Kidney epithelial cell (primary cell): ENCODE measurements around the gene FBLIM1. TPM values are rescaled to one million over a fixed set of nuclear protein-coding genes. Genes with fewer than 3 reads are reported as not detected.

Experiments used
- DNase-seq: peaks from one replicate; pipeline ENCODE4 v3.0.0-alpha.2; 2010; ENCODE audit warnings: low read depth
- H3K27me3 ChIP-seq: 2 replicates; pipeline ENCODE4 v1.6.0; 2011; ENCODE audit warnings: low read length; ENCODE audit not compliant: control insufficient read depth, insufficient read depth
- H3K36me3 ChIP-seq: 2 replicates; pipeline ENCODE4 v1.5.1; 2011; ENCODE audit warnings: low read length; ENCODE audit not compliant: control insufficient read depth, insufficient read depth
- H3K4me3 ChIP-seq: 2 replicates; pipeline ENCODE4 v1.5.1; 2011; ENCODE audit warnings: low read depth, mild to moderate bottlenecking, control low read depth, low read length
- CTCF ChIP-seq: IDR thresholded peaks from 2 replicates; pipeline ENCODE4 v1.5.1; 2011; ENCODE audit warnings: mild to moderate bottlenecking, moderate library complexity, low read length, control low read depth, inconsistent platforms; ENCODE audit not compliant: insufficient read depth, poor library complexity, severe bottlenecking
- total RNA-seq: library from RNA; depleted of rRNA; stranded (reverse); fragments of >200 nt; gene quantifications from 2 replicates; pipeline ENCODE4 v1.2.3, GENCODE V29; 2015

The FBLIM1 gene
- total RNA-seq, 1 donor from 2014 or later, result 364 TPM

DNA sequence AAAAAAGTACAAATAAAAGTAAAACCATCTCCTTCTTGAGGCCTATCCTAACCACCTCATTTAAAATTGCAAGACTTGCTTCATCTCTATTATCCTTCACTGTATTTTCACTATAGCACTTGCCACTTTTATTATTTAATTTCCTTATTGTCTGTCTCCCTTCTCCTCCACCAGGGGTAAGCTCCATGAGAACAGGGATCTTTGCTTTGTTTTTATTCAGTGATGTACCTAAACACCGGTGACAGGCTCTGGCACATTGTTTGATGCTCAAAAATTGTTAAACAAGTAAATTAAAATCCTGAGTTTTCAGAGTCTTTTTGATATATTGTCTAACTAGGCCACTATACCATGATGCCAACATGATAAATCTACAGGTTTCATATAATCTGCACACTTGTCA is 71.7 kb downstream of the FBLIM1 start:
- Histone ChIP-seq H3K27me3 (no peaks in the 10 kb centered on the region), H3K36me3 (no peaks in the 10 kb centered on the region), H3K4me3 (no peak overlapping the region)
- TF ChIP-seq CTCF, result no peak
- DNase-seq, result no peak

- Histone ChIP-seq H3K36me3 (no peaks in the 10 kb centered on the region), H3K27me3 (no peaks in the 10 kb centered on the region), H3K4me3 (no peak overlapping the region)
- no peak for TF ChIP-seq CTCF
- no peak for DNase-seq
Measured at GRCh38 chr1:15833069-15833679, 74.6 kb downstream of the FBLIM1 start.

- no peak for DNase-seq
- Histone ChIP-seq H3K27me3 (no peaks in the 10 kb centered on the region), H3K36me3 (no peaks in the 10 kb centered on the region), H3K4me3 (peak overlapping the region; percentile 80)
- TF ChIP-seq CTCF, result no peak
Measured at GRCh38 chr1:15833842-15834405, 75.3 kb downstream of the FBLIM1 start.

DNA sequence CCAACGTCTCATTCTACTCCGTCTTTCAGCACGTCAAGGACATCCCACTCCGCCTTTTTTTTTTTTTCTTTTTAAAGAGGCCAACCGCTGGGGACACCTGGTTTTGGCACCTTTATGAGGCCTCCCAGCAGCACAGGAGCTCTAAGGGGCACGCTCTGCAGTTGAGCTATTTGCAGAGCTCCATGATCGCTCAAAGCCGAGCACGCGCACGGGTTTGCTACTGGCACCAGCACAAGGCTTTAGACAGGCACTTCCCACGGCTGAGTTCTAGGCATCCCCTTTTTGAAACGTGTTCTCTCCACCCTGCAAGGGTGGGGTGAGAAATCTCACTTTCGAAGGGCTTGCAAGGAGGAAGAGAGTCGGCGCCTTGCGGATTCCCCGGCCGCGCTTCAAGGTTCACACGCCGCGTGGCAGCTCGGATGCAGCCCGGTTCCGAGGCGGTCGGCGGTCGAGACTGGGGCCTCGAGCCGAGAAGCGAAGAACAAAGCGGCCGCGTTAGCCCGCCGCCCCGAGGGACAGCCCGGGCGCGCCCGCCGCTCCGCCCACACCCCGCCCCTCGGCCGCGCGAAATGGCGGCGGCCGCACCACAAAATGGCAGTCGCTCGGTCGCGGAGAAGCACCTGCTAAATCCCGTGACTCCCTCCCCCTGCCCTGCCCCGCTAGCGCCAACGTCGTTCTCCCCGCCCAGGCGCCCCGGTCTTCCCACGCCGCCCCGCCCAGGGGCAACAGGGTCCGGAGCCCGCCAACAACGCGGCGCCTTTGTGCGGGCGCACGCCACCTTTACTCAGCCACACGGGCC is 76.0 kb downstream of the FBLIM1 start:
- H3K27me3 ChIP-seq, result no peaks in the 10 kb centered on the region
- peak overlapping the region; percentile 80 for H3K4me3 ChIP-seq
- TF ChIP-seq CTCF, result no peak
- no peak for DNase-seq
- H3K36me3 ChIP-seq, result no peaks in the 10 kb centered on the region

DNA sequence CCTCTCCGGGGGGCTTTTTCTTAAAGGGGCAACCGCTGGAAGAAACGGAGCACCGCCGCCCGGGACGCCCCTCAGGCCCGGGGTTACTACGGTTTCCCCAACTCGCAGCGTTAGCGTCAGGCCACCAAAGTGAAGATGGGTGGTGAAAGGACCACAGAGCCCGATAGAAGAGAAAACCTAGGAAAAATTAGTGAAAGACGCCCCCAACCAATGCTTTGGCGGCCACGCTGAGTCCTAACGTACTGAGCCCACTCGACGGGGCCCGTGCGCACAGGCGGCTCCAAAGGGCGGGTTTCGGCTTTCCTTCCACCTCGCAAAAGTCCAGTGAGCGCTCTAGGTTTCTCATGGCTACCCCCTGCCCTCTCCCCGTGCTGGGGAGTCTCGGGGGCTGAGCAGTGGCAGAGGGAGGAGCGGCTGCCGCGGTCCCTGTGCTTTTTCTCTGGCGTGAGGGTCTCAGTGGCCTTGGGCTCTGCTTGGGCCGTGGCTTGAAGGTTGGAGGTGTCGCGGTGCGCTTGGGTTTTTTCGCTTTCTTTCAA is 76.7 kb downstream of the FBLIM1 start:
- Histone ChIP-seq H3K36me3 (no peaks in the 10 kb centered on the region), H3K4me3 (peak overlapping the region; percentile 80), H3K27me3 (no peaks in the 10 kb centered on the region)
- DNase-seq, result no peak
- no peak for TF ChIP-seq CTCF
